GM21528 (cell line): Measurements from ENCODE around the gene FHIT.
"Not testable (repeated sequence)": the region's sequence is repeated elsewhere in the genome, so short reads cannot be mapped to it uniquely, and the experiment has no call there.

Experiments
- ATAC-seq: cut with Tn5 transposase; IDR thresholded peaks from one replicate; pipeline ENCODE4 v1.9.1; 2021; ENCODE audit warnings: mild to moderate bottlenecking, moderate library complexity; ENCODE audit not compliant: unreplicated experiment, low FRiP score

Gene FHIT

DNA sequence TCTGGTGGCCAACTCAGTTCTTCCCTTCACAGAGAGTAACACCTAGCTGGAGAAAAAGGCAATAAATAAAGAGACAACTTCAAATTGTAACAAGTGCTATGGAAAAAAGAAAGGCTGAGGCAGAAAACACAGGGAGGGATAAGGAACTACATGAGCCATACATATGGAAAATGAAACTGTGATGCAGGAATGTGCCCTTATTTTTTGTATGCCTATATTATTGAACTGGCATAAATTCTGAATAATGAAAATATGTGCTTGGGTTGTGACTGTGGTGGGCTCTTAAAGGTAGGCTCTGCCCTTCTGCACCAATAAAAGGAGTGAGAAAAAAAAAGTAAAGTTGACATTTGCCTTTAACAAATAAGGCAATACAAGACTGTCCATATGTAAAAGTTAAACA lies 19.6 kb downstream of the FHIT start:
- ATAC-seq = no peak

DNA sequence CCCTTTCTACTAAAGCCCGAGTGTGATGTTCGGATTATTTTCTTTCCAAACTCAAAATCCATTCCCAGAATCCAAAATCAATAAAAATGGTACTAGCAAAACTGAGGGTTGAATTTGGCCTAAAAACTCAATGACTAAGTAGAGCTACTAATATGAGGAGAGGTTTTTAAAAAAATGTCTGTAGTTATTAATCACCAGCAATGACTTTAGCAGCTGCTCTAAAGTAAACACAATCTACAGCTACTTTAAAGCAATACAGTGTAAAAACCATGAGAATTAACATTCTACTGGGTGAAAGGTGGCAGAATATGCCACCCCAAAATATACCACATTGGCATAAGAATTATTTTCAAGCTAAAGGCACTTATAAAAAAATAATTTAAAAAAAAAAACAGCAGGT lies 23.5 kb downstream of the FHIT start:
- ATAC-seq = no peak

DNA sequence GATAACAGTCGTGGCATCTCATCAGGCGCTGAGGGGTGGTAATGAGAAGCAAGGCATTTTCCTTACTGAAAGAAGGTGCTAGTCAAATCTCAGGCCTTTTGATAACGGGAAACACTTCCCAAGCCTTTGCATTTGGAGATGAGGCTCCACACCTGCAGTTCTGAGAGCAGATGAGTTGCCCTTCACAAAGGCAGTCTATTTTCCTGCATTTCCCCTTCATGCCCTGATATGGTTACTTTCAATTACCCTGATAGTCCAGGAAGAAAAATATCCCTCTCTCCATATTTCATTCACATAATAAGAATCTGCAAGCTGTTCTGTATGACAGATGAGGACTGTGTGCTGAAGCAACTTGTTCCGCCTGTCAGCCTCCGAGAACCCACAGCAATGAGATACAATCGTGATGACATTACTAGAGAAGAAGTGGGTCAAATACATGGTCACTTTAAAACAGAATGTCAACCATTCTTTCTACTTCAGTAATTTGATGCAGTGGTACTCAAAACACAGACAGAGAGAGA lies 25.0 kb downstream of the FHIT start:
- ATAC-seq = no peak

DNA sequence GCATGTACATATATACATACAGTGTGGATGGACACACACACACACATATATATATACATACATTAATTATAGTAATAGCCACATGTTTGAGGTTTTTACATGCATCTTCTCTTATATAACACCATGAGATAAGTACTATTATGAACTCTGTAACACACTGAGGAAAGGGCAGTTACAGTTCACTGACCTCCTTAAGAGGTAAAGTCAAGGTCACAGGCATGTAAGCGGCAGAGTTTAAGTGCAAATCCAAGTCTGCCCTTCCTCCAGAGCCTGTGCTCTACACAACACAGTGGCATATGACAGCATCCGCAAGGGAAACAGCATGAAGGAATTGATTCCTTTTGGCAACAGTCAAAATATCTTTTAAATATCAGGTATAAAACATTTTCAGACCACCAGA lies 26.4 kb downstream of the FHIT start:
- no peak for ATAC-seq

DNA sequence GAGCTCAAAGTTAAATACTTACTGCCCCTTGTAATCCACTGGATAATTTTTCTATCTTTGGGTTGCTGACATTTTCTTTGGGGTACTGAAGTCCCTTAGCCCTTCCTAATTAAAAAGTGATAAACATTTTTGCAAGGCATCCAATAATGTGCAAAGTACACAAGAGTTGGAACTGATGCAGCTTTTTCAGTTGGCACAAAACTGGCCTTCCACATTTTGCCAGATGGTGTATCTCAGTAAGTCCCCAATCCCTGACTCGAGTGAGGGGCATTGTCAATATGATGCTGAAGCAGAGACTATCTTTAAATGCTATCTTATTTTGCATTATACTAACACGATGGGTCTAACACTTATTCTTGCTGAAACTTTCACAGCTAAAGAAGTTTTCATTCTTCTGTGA lies 27.8 kb downstream of the FHIT start:
- ATAC-seq = no peak

DNA sequence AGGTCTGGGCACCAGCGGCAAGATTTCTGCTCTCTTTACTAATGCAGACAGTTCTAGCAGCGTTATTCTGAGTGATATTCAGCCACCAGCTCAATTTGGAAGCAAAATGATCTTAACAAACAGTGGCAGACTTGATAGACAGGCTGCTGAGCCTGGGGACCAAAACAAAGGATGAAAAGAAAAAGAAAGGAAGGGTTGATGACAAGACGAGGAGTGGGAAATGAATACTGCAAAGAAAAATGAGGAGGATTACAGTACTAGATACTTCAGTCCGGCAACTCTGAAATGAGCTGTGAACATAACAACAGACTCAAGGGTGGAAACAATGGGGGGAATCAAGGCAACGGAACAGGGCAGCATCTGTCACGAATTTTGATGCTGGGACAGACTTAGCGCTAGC lies 28.8 kb downstream of the FHIT start:
- ATAC-seq = no peak

- ATAC-seq = no peak
These were observed 29.4 kb downstream of the FHIT start for GRCh38 chr3:61221759-61222362.

- ATAC-seq = no peak
These were observed 32.7 kb downstream of the FHIT start for GRCh38 chr3:61218504-61218903.

DNA sequence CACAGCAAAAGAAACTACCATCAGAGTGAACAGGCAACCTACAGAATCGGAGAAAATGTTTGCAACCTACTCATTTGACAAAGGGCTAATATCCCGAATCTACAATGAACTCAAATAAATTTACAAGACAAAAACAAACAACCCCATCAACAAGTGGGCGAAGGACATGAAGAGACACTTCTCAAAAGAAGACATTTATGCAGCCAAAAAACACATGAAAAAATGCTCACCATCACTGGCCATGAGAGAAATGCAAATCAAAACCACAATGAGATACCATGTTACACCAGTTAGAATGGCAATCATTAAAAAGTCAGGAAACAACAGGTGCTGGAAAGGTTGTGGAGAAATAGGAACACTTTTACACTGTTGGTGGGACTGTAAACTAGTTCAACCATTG lies 35.1 kb downstream of the FHIT start:
- not testable (repeated sequence) for ATAC-seq

GRCh38 chr3:61202086-61202485 lies 49.2 kb downstream of the FHIT start:
- no peak for ATAC-seq

GRCh38 chr3:61201071-61201470 lies 50.2 kb downstream of the FHIT start:
- no peak for ATAC-seq

DNA sequence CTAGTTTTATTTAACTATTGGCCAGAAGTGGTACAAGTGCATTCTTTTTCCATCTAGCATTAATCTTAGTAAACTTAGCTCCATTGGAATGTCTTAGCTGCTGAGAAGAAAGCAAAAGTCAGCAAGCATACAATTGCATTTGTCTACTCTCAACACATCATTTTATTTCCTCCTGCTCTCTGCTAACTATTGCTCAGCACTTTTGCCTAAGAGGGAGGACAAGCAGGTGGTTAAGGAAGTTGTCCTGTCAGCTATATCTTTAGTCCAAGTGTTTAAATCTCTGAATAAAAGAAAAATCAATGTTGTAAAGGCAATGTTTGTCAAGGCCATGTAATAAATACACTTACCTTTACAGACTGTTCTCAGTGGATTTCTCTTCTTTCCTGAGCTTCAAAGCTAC lies 51.0 kb downstream of the FHIT start:
- no peak for ATAC-seq

- ATAC-seq = no peak
These were observed 51.4 kb downstream of the FHIT start for GRCh38 chr3:61199843-61200242.

DNA sequence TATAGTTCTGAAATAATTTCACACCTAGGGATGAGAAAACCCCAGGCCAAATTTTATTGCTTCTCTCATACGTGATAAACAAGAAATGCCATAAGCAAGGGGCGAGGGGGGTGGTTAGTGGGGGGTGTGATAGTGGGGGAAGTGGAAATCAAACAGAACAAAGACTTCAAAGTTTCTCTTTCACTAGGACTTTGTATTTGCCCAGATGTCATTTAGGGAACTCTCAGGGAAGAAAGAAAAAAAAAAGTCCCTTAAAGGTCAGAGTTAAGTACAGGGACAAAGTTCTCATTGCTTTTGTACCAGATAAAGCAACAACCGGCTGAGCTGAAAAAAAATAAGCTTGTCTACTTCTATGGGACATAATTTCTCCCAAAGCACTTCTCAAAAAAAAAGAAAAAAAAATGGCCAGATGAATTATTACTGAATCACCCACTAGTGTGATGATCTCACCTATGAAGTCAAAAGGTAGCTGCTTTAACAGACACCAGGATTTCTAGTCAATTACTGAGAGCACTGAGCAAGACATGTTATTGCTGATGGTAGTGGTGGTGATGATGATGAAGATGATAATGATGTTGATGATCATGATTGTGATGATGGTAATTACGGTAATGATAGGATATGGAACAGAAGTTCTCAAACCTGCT lies 56.2 kb downstream of the FHIT start:
- no peak for ATAC-seq

DNA sequence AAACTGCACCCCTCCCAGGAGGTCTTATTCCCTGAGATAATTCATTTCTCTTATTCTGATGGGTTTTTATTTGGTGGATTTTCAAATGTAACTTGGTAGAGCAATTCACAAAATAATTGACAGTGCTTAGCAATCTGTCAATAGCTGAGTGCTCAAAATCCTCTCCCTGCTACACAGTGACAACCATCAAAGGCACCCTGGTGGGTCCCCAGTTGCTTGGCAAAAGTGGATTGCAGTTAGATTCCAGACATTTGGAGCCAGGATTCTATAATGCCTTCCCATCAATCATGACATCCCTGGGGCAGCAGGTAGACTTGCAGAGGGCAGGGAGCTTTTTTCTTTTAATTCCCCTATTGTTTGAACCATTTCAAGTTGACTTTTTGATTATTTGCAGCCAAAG lies 59.0 kb downstream of the FHIT start:
- no peak for ATAC-seq

GRCh38 chr3:61190205-61190604 lies 61.0 kb downstream of the FHIT start:
- not testable (repeated sequence) for ATAC-seq

DNA sequence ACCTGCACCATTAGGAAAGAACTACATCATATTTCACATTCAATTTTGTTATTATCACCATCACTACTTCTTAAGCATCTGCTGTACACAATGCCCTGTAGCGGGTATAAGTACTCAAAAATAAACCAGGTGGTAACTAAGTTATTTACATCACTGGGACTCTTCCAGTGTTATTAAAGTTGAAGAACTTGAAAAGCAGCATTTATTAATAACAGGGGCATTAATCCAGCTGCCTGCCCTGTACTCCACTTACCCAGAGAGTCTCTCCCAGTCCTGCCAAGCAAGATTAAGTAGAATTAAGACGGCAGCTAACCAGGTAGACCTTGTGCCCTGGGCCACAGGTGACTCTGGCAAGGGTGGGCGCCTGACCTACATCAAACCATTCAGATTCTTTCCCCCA lies 65.2 kb downstream of the FHIT start:
- ATAC-seq = no peak

DNA sequence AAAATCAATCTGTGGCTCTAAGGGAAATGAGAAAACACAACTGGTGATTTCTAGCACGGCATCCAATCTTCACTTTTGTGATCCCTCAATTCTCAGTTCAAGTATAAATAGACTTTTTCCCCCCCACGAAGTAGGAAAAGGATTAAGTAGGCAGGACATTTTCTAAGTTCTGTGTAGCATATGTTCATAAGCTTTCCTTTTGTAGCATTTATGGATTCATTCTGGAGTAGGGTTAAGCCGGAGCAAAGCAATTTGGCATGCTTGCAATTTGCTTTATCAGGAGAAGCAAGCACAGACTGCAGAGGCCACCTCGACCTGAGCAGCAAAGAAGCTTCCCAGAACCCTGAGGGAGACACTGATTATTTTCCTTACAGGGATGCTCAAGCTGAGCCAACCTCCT lies 66.3 kb downstream of the FHIT start:
- ATAC-seq = no peak

GRCh38 chr3:61182662-61183061 lies 68.6 kb downstream of the FHIT start:
- ATAC-seq = no peak

- ATAC-seq = peak; percentile 95
These were observed 69.4 kb downstream of the FHIT start for GRCh38 chr3:61181874-61182273.

DNA sequence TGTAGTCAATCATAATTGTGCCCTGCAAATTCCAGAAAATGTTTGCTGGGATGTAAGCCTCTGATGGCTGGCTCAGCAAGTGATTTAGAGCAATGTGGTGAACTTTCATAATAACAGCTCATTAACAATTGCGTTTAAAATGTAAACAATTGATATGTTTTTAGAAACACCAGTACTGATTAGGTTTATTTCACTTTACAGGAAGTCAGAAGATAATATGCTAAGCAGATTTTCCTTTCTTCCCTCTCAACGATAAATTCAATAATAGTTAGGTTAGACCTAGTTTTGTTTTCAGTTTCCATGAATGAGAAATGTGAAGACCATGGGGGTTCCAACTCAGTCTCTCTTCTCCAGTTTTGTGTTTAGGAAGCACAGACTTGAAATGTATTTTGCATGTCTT lies 71.0 kb downstream of the FHIT start:
- ATAC-seq = no peak

GRCh38 chr3:61178167-61178566 lies 73.1 kb downstream of the FHIT start:
- ATAC-seq = no peak
